Embryonic facial prominence (tissue), 1 donor: Measurements from ENCODE around the gene RPLP2.
A peak's percentile ranks its signal among the peaks of the same experiment; 100 is the strongest.

Experiments used
- DNase-seq: peaks from one replicate; pipeline ENCODE4 v3.0.0-alpha.2; 2016; ENCODE audit errors: extremely low spot score

Gene RPLP2

DNA sequence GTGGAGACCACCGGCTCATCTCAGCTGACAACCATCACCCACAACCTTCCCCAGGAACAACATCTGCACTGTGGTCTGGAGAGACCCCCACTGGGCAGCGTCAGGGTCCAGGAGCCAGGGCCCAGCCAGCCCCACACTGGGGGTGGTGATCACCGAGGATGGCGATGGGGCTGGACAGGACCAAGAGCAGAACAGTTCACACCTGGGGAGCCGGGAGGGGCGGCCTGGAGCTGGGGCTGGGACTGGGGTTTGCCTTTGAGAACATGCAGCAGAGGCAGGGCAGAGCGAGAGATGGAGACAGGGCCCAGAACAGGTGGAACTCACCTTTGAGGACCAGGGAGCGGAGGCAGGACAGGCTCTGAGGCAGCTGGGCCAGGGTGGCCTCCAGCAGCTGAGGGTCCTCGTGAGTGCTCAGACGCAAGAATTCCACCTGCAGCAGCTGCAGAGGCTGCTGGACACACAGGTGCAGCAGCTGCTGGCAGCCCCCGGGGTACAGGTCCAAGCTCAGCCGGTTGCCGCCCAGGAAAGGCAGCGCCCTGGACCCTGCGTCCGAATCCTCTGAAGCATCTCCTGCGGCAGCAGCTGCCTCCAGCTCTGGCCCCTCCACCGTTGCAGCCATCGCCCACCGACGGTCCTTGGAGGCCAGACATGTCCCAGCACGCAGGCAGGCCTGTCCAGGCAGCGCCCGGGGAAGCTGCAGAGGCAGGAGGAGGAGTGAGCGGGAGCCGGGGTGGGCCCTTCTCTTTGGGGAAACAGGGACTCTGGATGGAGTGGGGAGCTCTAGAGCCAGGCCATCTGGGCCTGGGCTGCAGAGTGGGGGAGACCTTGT lies 5.8 kb upstream of the RPLP2 start:
- no peak for DNase-seq

DNA sequence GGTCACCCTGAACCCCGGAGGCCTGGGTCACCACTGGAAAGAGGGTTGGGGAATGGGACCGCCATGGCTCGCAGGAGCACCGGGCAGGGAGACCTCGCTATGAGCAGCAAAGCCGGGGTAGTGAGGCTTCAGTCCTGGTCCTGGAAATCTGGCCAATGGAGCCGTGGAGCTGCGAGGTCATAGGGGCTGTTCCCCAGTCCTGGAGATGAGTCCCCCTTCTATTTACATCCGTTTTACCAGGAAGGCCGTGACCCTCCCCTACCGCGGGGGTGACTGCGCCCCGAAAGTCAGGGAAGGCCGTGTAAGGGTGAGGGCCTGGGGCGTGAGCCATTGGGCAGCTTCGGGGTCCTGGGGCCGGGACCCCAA lies 5.2 kb upstream of the RPLP2 start:
- DNase-seq: no peak

DNA sequence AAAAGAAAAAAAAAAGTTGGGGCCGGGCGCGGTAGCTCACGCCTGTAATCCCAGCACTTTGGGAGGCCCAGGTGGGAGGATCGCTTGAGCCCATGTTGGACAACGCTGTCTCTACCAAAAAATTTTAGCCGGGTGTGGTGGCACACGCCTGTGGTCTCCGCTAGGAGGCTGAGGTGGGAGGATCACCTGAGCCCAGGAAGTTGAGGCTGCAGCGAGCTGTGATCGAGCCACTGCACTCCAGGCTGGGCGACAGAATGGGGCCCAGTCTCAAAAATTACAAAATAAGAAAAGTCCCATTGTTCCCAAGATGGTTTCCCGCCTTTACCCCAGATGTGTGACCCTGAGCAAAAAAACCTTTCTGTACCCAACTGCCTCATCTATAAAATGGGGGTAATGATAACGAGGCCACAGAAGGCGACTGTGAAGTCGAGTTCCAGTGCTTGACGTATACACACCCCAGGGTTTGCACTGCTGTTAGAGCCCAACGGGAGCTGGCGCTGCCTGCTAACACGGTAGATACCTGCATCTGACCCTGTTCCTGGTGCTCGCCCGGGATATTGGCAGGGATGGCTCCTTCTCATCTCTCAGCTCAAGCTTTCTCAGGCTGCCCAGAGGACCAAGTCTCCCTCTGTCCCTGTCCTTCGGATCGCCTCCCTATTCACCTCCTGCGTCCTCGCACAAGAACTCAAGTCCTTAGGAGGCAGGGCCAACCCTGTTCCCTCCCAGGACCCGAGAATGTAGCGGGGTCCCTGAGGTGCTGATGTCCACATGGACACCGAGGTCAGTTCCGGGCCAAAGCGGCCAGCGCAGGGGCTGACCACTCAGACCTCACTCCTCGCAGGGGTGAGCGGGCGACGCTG lies 1.1 kb upstream of the RPLP2 start:
- no peak for DNase-seq

DNA sequence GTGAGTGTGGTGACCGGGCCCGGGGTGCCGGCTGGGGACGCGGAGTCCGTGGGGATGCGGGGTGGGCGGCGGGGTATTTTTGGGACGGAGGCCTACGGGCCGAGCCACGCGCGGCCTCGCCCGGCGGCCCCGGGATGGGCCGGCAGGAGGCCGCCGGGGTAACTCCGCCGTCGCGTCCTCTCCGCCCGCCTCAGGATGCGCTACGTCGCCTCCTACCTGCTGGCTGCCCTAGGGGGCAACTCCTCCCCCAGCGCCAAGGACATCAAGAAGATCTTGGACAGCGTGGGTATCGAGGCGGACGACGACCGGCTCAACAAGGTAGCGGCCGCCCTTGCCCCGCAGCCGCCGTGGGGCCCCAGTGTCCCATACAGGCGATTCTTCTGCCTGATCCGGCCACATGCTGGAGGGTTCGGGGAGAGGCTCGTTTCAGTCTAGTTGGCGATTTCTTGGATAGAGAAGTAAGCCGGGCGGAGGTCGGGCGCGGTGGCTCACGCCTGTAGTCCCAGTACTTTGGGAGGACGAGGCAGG lies 337 bp downstream of the RPLP2 start:
- no peak for DNase-seq

DNA sequence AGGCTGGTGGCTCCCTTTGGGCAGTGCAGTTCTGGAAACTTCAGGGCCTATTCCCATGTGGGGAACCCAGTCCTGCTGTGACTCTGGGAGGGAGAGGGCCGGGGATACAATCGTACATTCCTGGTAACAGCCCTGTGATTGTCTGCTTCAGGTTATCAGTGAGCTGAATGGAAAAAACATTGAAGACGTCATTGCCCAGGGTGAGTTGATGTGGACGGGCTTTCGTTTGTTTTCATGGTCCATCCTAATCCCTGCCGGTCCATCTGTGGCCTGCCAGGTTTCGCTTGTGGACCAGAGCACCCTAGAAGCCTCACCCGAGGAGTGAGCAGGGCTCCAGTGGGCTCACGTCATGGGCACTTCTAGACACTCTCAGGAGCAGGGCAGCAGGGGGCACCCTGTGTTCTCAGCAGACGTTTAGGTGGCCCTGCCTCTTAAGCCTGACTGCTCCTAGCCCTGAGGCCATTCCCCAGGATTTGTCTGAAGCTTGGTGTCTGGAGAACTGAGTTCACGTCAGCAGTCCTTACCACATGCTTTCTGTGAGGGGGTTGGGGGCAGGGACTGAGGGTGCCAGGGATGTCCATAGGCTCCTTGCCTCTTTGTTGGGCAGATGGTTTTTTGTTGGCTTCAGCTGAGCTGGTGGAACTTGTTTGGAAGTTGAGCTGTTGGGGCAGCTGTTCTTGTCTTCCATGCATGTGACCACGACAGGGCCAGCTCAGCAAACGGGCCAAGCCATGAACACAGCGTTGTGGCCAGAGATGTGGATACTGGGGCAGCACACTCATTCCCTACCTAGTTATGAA lies 1.9 kb downstream of the RPLP2 start:
- DNase-seq: no peak

DNA sequence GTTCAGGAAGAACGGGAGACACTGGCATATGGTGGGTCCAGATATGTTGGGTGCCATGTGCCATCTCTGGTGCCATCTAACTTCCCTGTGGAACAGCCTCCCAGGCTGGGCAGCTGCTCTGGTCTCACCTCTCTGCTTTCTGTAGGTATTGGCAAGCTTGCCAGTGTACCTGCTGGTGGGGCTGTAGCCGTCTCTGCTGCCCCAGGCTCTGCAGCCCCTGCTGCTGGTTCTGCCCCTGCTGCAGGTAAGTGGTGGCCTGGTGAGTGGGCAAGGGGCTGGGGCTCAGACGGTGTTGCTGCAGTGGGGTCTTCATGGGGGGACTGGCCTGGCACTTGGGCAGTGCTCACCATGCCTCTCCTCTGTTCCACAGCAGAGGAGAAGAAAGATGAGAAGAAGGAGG lies 2.6 kb downstream of the RPLP2 start:
- DNase-seq: no peak

DNA sequence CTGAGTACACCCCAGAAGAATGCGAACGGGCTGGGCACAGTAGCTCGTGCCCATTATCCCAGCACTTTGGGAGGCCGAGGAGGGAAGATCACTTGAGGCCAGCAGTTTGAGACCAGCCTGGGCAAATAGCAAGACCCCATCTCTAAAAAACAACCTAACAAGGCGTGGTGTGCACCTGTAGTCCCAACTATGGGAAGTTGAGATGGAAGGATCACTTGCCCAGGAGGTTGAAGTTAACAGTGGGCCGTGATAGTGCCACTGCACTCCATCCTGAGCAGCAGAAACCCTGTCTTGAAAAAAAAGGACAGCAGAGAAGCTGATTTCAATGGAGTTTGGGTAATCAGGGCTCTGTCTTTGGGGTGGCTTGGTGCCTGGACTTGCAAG lies 3.3 kb downstream of the RPLP2 start:
- no peak for DNase-seq

DNA sequence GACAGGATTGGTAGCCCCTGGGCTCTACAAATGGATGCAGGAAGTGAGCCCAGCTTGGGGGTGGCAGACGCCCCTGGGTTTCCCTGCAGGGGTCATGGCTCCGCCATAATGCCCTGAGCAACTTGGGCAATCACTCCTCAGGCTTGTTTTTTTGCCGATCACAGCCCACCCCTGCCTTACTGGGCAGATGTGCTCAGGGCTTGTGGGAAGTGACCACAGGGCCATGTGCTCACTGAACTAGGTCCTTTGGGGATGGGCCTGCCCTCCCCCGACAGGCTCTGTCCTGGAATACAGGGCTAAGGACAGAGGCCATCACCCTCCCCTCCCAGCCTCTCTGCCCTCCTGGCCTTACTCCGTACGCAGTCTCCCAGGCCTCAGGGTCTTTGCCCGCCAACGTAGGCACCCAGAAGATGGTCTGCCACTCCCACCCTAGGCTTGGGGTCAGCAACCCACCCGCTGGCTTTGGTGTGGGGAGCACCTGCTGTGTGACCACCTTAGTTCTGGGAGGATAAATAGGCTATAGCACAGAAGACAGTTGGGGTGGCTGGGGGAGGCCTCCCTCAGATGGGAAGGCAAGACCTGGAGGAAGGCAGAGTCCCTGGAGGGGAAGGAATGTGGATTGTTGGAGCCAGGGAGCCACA lies 3.8 kb downstream of the RPLP2 start:
- no peak for DNase-seq

DNA sequence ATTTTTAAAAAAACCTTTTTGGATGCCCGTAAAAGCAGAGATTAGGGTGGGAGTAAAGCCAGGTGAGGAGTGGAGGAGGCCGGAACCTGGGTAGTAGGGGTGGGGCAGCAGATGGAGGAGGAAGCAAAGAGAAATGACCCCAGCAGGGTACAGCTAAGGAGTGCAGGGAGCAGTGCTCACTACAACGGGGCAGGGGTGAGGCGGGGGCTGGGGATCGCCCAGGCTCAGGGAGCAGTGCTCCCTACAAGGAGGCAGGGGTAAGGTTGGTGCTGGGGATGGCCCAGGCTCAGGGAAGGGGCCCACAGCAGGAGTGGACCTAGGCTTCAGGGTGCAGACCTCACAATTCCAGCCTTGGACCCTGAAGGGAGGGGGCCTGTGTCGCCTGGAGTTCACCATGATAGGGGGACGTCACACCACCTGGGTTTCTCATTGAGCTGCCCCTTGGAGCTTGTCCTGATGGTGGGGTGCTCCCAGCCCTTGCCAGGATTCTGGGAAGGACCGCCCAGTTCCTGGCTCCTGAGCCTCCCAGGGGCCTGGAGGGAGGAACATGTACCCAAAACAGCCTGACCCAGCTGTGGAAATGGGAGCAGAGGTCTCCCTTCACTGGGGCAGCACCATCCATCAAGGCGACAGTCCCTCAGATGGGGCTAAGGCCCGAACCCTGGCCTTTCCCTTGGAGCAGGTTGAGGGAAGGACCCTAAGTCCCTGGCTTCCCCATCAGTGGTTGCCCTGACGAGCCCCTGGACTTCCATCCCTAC lies 6.1 kb downstream of the RPLP2 start:
- DNase-seq: no peak

DNA sequence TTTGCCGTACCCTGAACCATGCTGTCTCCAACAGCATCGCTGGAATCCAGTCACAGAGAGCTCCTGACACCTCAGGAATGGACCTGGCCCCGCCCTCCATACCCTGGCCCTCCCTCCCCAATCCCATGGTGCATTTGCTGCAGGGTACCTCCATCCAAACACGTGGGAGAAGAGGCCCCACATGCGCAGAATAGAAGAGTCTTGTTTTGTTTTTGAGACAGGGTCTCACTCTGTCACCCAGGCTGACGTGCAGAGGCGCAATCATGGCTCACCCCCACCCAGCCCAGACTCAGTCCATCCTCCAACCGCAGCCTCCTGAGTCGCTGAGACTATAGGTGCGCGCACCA lies 6.6 kb downstream of the RPLP2 start:
- DNase-seq: no peak

DNA sequence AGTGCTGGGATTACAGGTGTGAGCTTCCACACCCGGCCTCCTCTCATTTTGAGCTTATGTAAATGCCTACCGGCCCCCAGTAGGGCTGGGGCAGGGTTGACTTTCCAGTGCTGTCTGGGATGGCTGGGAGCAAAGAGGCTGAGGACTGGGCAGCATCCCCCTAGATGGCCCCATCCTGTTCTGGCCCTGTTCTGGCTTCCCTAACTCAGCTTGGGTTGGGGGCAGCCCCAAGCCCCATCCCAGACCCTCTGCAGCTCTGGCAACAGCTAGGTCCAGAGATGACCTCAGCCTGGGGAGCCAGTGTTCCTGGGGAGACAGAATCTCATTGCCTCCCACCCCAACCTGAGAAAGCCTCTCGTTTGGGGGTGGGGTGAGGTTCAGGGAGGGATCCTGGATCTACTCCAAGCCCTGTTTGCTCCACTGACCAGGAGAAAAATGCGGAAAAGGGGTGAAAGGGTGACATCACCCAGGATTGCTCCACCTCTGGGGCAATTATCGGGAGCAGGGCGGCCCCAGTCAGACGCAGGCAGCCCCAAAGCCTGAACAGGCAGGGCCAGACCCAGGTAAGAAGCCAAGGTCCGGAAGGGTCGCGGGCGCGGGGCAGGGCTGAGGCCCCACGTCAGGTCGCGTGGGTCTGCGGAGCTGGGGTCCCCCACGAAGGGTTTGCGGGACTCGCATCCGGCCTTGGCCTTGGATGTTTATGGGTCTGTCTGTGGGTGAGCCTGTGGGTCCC lies 8.8 kb downstream of the RPLP2 start, which contains the start of gene PNPLA2:
PNPLA2 (plus strand) TSS at position 519 of the 733 bp plus-strand sequence. CDS start 805 bp downstream, outside the sequence.
- no peak for DNase-seq

DNA sequence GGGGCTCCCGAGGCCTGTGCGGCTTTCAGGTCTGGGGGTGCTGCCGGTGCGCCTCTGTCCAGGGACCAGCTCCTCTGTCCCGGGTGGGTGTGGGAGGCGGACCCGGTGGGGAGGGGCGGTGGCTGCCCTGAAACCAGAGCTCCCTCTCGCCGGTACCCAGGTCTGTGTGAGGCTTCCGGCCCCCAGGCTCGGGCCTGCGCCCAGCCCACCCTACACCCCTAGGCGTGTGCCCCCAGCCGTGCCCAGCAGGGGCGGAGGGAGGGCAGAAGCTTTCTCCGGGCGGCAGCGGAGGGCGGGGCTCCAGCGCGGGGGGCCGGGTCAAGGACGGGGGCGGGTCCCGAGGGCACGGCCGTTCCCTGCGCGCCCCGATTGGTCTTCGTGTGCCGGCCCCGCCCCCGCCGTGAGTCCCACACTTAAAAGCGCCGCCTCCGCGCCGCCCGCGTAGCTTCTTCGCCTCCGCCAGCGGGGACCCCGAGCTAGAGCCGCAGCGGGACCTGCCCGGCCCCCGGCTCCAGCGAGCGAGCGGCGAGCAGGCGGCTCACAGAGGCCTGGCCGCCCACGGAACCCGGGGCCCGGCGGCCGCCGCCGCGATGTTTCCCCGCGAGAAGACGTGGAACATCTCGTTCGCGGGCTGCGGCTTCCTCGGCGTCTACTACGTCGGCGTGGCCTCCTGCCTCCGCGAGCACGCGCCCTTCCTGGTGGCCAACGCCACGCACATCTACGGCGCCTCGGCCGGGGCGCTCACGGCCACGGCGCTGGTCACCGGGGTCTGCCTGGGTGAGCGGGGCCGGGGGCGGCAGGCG lies 9.6 kb downstream of the RPLP2 start:
- DNase-seq: peak; percentile 72

DNA sequence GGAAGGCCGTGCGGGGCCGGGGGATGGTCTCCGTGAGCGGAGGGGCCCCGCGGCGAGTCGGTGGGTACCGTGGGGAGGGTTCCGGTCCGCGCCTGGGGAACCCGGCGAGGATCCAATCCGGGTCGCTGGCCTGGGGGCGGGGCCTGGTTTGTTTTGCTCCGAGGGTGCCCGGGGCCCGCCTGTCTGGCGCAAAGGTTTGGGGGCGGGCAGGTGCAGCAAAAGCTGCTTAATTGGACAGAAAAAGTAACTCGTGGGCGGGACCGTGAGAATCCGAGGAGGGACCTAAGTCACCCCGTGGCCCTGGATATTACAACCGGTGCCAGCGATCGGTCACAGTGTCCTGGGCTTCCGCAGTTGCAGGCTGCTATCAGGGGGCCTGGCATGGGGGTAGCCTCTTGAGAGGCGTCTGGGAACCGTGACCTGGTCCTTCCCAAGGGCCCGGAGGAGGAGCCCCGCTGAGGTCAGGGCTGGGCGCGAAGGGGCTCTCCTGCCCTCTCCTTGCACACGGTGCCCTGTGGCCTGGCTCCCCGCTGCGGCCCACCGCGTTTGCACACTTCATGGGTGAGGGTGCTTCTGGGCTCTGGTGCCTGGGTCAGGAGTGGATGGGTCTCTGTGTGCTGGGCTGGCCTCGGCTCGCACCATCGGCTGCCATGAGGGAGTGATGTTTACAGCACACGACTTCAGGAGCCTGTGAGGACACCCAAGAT lies 10.3 kb downstream of the RPLP2 start:
- DNase-seq: no peak

DNA sequence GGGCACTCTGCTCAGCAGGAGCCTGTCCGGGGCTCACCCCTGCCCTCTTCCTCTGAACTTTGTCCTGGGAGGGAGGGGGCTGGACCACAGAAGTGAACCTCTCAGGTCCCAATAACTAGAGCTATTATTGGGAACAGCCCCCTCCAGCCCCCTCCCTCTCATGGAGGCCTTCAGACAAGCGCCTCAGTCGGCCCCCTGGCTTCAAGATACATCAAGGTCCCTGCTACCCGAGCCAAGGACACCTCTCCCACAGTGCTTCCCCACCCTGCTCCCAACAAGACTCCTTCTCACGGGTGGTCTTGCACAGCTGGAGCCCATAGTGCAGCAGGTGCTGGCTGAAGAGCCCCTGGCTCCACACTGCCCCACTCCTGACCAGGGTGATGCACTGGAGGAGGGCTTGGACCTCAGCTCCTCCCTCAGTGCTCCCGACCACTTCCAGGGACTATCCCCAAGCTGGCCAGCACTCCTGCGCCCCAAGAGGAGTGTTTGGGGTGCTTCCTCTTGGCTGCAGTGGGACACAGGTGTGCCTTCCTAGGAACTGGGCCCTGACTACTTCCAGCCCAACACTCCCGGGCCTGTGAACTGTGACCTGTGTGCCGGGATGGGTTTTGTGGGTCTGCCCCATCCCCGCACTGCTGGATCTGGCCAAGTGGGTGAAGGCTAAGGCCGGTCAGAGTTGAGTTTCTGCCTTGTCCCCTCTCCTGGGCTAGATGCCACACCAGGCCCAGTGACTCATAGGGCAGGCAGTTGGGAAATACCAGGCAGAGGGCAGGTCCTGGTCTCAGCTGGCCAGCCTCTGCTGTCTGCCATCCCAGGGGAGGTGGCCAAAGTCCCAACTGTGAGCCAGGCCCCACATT lies 11.1 kb downstream of the RPLP2 start:
- DNase-seq: no peak

DNA sequence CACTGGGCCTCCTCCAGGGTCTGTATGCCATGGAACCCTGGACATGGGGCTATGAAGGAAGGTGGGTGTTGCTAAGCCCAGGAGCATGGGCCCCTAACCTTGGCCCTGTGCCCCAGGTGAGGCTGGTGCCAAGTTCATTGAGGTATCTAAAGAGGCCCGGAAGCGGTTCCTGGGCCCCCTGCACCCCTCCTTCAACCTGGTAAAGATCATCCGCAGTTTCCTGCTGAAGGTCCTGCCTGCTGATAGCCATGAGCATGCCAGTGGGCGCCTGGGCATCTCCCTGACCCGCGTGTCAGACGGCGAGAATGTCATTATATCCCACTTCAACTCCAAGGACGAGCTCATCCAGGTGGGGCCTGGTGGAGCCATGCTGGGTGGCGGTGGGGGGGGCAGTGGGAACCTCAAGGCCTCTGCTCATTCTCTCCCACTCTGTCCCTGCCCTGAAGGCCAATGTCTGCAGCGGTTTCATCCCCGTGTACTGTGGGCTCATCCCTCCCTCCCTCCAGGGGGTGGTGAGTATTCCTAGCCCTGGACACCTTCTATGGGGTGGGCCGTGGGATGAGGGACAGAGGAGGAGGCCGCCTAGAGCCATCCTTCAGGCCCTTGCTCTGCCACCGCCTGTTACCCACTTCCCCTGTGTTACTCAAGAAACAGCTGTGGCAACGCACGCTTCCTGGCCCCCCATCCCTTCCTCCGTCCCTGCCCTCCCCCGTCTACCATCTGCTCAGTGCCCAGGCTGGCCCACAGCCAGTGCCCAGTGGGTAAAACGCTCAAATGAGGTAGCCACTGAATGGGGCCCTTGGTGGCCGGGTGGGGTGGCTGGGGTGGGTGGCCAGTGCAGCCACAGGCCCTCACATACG lies 12.0 kb downstream of the RPLP2 start:
- no peak for DNase-seq

DNA sequence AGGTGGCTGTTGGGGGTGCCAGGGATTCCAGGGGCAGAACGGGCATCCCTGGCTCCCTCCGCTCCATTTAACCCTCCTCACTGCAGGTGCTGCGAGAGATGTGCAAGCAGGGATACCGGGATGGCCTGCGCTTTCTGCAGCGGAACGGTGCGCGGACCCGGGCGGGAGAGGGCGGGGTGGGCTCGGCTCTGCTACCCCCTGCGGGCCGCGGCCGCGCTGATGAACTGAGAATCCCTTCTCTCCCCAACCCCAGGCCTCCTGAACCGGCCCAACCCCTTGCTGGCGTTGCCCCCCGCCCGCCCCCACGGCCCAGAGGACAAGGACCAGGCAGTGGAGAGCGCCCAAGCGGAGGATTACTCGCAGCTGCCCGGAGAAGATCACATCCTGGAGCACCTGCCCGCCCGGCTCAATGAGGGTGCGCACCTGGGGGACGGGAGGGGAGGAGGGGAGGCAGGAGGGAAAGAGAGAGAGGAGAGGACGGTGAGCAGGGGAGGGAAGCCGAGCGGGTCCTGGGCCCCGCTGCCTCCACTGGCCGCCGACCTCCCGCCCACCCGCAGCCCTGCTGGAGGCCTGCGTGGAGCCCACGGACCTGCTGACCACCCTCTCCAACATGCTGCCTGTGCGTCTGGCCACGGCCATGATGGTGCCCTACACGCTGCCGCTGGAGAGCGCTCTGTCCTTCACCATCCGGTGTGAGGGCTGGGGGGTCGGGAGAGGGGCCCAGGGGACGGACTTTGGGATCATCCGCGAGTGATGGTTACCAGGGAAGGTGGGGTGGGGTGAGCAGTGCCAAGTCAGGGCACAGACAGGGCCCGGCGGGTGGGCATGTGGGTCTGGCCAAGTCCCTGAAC lies 13.9 kb downstream of the RPLP2 start:
- no peak for DNase-seq
